ENCODE results near the gene BAIAP2L1. TPM values are rescaled to one million over a fixed set of nuclear protein-coding genes. Genes with fewer than 3 reads are reported as not detected.

BAIAP2L1 gene
- total and polyA plus RNA-seq, 9 of the 15 experiments (the other 6 are each of a cell fraction or from before 2014, with no cell fraction given), result 4.2 to 29.8 (median 15.5) TPM

- TF ChIP-seq SFPQ (IDR thresholded peaks at IDR 0.05; ENCODE audit: low read depth, low read length) (no peak), OTX1 (CRISPR knock-in tag; IDR thresholded peaks at IDR 0.05) (no peak), ZBED1 (IDR thresholded peaks at IDR 0.05) (no peak), SRSF7 (optimal IDR thresholded peaks at IDR 0.05; ENCODE audit: low read depth, low read length) (no peak), ZNF589 (CRISPR knock-in tag; IDR thresholded peaks at IDR 0.05; ENCODE audit: low read depth) (no peak), JUNB (CRISPR knock-in tag; conservative IDR thresholded peaks at IDR 0.05) (no peak), SAFB2 (IDR thresholded peaks at IDR 0.05; ENCODE audit: borderline replicate concordance, low read depth, low read length, severe bottlenecking) (no peak), ZBTB43 (CRISPR knock-in tag; IDR thresholded peaks at IDR 0.05) (no peak), AFF4 (CRISPR knock-in tag; IDR thresholded peaks at IDR 0.05) (no peak), ZNF232 (CRISPR knock-in tag; IDR thresholded peaks at IDR 0.05) (no peak), ZNF384 (IDR thresholded peaks at IDR 0.05; ENCODE audit: low read depth, low read length) (peak; percentile 97), ZNF445 (CRISPR knock-in tag; IDR thresholded peaks at IDR 0.05; ENCODE audit: low read depth) (no peak), ZNF444 (CRISPR knock-in tag; IDR thresholded peaks at IDR 0.05) (no peak), HOMEZ (CRISPR knock-in tag; IDR thresholded peaks at IDR 0.05) (no peak), KDM5B (IDR thresholded peaks at IDR 0.05; ENCODE audit: insufficient replicate concordance, low read depth, low read length) (no peak), ZNF263 (CRISPR knock-in tag; IDR thresholded peaks at IDR 0.05; ENCODE audit: borderline replicate concordance) (peak; percentile 79), TEAD2 (tag; IDR thresholded peaks at IDR 0.05) (no peak), THAP7 (CRISPR knock-in tag; IDR thresholded peaks at IDR 0.05) (no peak)
Observed at GRCh38 chr7:98360221-98361130, 40.4 kb downstream of the BAIAP2L1 start (continued).
